Activated naive CD4-positive, alpha-beta T cell treated with anti-CD3 and anti-CD28 coated beads, Interleukin-2, amount 50 U/mL, for 24 hours (primary cell): ENCODE results near the gene SARS1.

Experiments used
- H3K27ac Mint-ChIP-seq: one replicate; pipeline ENCODE4 v1.8.0; 2021; ENCODE audit warnings: mild to moderate bottlenecking, mixed read lengths
- H3K27me3 Mint-ChIP-seq: one replicate; pipeline ENCODE4 v1.8.0; 2021; ENCODE audit warnings: mixed read lengths
- H3K36me3 Mint-ChIP-seq: one replicate; pipeline ENCODE4 v1.8.0; 2021; ENCODE audit warnings: mixed read lengths
- H3K4me1 Mint-ChIP-seq: one replicate; pipeline ENCODE4 v1.8.0; 2021; ENCODE audit warnings: mixed read lengths
- H3K4me3 Mint-ChIP-seq: one replicate; pipeline ENCODE4 v1.8.0; 2021; ENCODE audit warnings: mild to moderate bottlenecking, mixed read lengths
- H3K9me3 Mint-ChIP-seq: one replicate; pipeline ENCODE4 v1.8.0; 2021; ENCODE audit warnings: mixed read lengths

SARS1 gene

DNA sequence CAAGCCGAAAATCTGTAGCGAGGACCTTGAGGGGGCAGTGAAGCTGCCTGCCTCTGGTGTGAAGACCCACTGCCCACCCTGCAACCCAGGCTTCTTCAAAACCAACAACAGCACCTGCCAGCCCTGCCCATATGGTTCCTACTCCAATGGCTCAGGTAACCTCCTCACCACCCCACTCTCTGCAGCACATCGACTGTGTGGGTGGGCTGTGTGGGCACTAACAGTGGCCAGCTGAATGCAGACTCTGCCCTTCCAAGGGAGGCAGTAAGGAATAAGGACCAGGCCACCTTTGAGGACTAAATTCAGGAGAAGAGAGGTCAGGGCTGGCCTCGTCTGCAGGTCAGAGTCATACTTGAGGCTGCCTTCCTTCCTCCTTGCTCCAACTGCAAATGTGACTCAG, 25.5 kb upstream of the SARS1 start:
- Mint-ChIP-seq H3K27ac (no peak overlapping the region), H3K4me3 (no peak overlapping the region), H3K9me3 (no peaks in the 10 kb centered on the region), H3K36me3 (no peaks in the 10 kb centered on the region), H3K4me1 (no peaks in the 10 kb centered on the region), H3K27me3 (no peaks in the 10 kb centered on the region)

DNA sequence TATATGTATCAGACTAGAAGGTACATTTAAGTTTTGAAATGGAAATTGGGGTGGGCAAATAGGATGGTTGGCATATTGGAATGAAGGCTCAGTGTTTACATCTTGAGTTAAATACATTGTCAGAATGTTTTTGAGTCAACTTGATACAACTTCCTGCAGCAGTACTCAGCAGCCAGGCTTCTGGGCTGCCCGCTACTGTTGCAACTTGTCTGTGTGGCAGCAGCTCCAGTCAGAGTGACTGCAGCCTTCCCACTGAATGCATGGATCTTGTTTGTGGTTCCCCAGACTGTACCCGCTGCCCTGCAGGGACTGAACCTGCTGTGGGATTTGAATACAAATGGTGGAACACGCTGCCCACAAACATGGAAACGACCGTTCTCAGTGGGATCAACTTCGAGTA, 24.9 kb upstream of the SARS1 start:
- no peaks in the 10 kb centered on the region for H3K27me3 Mint-ChIP-seq
- H3K27ac Mint-ChIP-seq, result no peak overlapping the region

DNA sequence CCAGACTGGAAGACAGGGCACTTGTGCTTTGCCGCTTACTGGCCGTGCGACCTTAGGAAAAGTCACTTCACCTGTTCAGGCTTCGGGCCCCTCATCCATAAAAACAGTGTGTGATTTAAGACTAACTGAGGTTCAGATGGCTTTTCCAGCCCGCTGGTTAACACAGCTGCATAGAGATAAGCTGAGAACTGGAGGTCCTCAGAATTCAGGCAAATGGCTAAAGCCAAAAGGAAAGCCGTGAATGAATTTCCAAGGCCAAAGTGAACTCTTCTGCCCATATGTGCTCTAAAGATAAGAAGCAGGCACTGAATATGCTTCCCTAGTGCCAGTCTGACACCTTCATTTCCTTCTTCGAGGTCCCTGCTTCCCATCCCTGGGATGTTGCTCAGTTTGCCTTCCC, 23.5 kb upstream of the SARS1 start:
- H3K4me3 Mint-ChIP-seq, result no peak overlapping the region
- no peaks in the 10 kb centered on the region for H3K27me3 Mint-ChIP-seq

More for the DNA sequence above, 24.9 kb upstream of the SARS1 start:
- H3K9me3 Mint-ChIP-seq, result no peaks in the 10 kb centered on the region
- H3K36me3 Mint-ChIP-seq, result no peaks in the 10 kb centered on the region
- no peak overlapping the region for H3K4me3 Mint-ChIP-seq
- H3K4me1 Mint-ChIP-seq, result no peaks in the 10 kb centered on the region

DNA sequence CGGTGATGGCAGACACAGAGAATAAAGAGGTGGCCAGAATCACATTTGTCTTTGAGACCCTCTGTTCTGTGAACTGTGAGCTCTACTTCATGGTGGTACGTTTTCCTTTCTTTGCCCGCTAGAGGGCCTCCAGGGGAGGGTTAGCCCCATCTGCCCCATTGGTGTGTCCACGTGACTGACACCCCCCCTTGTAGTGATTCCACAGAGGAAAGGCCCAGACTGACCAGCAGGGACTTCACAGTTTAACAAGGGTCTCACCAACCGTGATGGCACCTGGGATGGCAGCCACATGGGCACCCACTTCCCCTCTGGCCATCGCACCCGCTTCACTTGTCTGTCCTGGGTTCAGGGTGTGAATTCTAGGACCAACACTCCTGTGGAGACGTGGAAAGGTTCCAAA, 22.3 kb upstream of the SARS1 start:
- H3K36me3 Mint-ChIP-seq, result no peaks in the 10 kb centered on the region

More for the DNA sequence above, 23.5 kb upstream of the SARS1 start:
- Mint-ChIP-seq H3K36me3 (no peaks in the 10 kb centered on the region), H3K27ac (no peak overlapping the region), H3K9me3 (no peaks in the 10 kb centered on the region), H3K4me1 (no peaks in the 10 kb centered on the region)

DNA sequence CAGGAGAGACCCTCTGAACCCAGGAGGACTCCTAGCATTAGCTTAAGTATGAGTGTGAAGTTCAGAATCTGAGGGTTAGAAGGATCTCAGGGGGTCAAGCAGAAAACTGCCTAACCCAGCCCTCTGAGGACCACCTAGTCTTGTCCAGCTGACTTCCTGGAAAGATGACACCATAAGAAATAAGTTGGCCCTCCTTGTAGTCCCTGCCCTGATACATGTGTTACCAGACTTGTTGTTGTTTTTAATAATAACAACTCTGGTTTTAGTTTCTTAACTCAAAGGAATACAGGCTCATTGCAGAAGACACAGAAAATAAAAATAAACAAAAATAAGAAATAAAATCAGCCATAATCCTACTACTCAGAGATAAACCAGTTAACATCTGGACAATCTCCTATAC, 21.8 kb upstream of the SARS1 start:
- Mint-ChIP-seq H3K9me3 (no peaks in the 10 kb centered on the region), H3K27ac (no peak overlapping the region), H3K4me1 (no peaks in the 10 kb centered on the region), H3K27me3 (no peaks in the 10 kb centered on the region), H3K36me3 (no peaks in the 10 kb centered on the region), H3K4me3 (no peak overlapping the region)

More for the DNA sequence above, 22.3 kb upstream of the SARS1 start:
- H3K9me3 Mint-ChIP-seq, result no peaks in the 10 kb centered on the region
- no peak overlapping the region for H3K4me3 Mint-ChIP-seq
- peak overlapping the region; percentile 14 for H3K27ac Mint-ChIP-seq
- no peaks in the 10 kb centered on the region for H3K27me3 Mint-ChIP-seq
- H3K4me1 Mint-ChIP-seq, result no peaks in the 10 kb centered on the region

DNA sequence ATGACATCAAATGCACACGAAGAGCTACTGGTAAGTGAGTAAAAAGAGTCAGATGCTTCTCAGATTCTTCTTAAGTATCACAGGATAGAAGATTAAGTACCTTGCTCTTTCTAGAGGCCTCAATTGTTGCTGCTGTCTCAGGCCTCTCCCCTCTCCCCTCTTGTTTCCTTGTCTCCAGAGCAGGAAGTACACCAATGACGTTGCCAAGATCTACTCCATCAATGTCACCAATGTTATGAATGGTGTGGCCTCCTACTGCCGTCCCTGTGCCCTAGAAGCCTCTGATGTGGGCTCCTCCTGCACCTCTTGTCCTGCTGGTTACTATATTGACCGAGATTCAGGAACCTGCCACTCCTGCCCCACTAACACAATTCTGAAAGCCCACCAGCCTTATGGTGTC, 21.3 kb upstream of the SARS1 start:
- no peak overlapping the region for H3K27ac Mint-ChIP-seq
- no peak overlapping the region for H3K4me3 Mint-ChIP-seq
- H3K4me1 Mint-ChIP-seq, result peaks cover 2% of the 10 kb centered on the region
- no peaks in the 10 kb centered on the region for H3K9me3 Mint-ChIP-seq
- no peaks in the 10 kb centered on the region for H3K36me3 Mint-ChIP-seq
- H3K27me3 Mint-ChIP-seq, result no peaks in the 10 kb centered on the region

DNA sequence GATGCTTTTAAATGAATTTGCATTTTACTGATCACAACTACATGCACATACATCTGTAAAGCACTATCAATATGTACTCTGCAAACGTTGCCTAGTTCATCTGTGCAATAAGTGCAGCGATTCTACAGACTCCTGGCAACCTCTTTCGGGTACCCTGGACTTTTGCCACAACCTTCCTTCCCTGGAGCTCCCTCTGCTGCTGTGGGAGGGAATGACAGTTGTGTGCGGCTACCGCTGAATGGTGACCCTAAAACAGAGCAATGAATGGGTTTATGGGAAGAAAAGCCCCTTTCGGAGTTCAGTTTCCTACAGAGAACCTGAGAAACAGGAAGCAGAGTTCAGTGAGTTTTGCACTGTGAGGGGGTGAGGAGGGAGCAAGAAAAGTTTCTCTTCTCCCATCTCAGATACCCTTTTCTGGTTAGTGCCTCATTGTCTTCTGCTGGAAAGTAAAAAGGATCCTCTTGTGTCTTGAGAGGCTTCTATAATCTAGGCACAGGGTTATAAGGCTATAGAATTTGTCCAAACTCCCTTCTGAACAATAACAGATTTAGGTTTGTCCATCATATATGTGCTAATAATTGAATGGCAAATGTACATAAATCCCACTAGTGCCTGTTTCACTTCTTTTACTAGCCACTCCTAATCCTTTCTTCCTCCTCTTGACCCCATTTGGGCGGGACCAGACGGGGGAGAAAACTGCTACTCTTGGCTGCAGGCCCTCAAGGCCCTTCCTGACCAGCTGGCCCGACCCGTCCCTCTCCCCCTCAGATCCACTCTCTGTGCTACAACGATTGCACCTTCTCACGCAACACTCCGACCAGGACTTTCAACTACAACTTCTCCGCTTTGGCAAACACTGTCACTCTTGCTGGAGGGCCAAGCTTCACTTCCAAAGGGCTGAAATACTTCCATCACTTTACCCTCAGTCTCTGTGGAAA, 19.8 kb upstream of the SARS1 start:
- Mint-ChIP-seq H3K27ac (no peak overlapping the region), H3K36me3 (no peaks in the 10 kb centered on the region), H3K4me1 (peaks cover 3% of the 10 kb centered on the region), H3K27me3 (no peaks in the 10 kb centered on the region), H3K9me3 (no peaks in the 10 kb centered on the region), H3K4me3 (no peak overlapping the region)

DNA sequence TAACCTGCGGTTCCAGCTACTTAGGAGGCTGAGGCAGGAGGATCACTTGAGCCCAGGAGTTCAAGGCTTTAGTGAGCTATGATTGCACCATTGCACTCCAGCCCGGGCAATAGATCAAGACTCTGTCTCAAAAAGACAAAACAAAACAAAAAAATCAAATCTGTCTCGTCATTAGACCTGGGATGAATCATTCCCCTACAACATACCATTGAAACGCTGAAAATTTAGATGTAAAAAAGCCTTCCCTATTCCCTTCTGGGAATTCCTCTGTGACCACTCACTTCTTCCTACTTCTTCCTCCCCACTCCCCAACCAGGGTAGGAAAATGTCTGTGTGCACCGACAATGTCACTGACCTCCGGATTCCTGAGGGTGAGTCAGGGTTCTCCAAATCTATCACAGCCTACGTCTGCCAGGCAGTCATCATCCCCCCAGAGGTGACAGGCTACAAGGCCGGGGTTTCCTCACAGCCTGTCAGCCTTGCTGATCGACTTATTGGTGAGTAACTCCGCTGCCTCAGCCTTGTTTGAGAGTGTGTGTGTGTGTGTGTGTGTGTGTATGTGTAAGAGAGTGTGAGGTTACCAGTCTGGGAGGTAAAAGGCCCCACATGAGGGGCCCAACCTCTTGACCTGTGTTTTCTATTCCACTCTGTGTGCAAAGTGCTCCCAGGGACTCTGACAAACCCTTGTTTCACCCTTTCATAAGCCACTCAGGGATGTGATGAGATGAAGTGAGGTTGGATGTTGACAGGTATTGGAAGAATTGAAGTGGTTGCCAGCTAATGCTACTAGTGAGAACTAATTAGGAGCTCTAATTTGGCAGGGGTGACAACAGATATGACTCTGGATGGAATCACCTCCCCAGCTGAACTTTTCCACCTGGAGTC, 16.3 kb upstream of the SARS1 start:
- no peaks in the 10 kb centered on the region for H3K9me3 Mint-ChIP-seq
- peaks cover 13% of the 10 kb centered on the region for H3K4me1 Mint-ChIP-seq
- no peaks in the 10 kb centered on the region for H3K36me3 Mint-ChIP-seq
- H3K4me3 Mint-ChIP-seq, result no peak overlapping the region
- no peaks in the 10 kb centered on the region for H3K27me3 Mint-ChIP-seq
- H3K27ac Mint-ChIP-seq, result no peak overlapping the region

DNA sequence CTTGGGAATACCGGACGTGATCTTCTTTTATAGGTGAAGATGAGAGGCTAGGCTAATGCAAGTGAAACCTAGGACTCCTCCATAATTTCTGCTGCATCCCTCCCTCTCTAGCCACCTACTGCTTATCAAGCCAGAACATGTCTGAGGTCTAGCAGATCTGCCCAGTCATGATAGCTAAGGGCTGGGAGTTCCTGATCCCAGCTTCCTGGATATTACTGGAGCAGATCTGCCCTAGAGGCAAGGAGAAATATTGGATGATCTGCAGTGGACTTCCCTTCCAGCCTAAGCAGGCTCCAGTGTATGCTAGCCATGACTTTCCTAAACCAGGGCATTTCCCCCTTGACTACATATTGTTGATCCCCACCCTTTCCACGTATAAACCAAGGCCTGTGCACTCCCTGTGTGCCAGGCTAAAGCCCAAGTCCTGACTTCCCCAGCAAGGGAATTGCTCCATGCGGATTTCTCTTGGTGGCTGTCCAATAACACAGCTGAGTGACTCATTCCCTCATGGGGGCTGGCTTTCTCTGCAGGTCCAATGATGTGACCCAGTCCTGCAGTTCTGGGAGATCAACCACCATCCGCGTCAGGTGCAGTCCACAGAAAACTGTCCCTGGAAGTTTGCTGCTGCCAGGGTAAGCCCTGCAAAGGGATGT, 15.5 kb upstream of the SARS1 start:
- Mint-ChIP-seq H3K27ac (no peak overlapping the region), H3K9me3 (no peaks in the 10 kb centered on the region), H3K4me1 (peaks cover 13% of the 10 kb centered on the region), H3K27me3 (no peaks in the 10 kb centered on the region), H3K36me3 (no peaks in the 10 kb centered on the region), H3K4me3 (no peak overlapping the region)

DNA sequence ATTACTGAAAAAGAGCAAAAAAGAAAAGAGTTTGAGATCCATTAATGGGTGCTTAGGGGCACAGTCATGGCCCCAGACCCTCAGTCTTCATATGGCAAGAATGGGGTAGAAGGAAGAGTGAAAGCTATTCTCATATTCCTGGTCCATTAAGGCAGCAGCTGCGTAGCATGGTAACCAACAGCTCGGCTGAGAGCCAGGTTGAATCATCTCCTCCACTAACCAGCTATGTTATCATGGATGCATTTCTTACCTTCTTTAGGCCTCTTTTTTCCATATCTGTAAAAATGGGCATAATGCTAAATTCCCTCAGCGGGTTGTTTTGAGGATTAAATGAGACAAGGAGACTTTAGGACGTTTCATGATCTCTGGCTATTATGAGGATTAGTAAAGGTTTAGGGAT, 15.0 kb upstream of the SARS1 start:
- no peak overlapping the region for H3K4me3 Mint-ChIP-seq
- H3K4me1 Mint-ChIP-seq, result peaks cover 13% of the 10 kb centered on the region
- no peak overlapping the region for H3K27ac Mint-ChIP-seq
- no peaks in the 10 kb centered on the region for H3K27me3 Mint-ChIP-seq
- no peaks in the 10 kb centered on the region for H3K36me3 Mint-ChIP-seq
- no peaks in the 10 kb centered on the region for H3K9me3 Mint-ChIP-seq

DNA sequence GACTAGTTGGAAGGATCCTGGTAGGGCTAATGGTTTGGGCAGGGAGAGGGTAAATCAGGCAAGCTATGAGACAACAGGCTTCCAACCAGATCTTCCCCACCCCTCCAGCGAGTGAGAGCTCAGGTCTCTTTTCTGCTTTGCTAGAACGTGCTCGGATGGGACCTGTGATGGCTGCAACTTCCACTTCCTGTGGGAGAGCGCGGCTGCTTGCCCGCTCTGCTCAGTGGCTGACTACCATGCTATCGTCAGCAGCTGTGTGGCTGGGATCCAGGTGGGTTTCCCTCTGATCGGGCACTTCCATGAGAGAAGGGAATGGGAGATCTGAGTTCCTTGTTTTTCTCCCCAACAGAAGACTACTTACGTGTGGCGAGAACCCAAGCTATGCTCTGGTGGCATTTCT, 14.0 kb upstream of the SARS1 start:
- H3K36me3 Mint-ChIP-seq, result no peaks in the 10 kb centered on the region
- no peaks in the 10 kb centered on the region for H3K27me3 Mint-ChIP-seq
- H3K4me3 Mint-ChIP-seq, result no peak overlapping the region
- peaks cover 13% of the 10 kb centered on the region for H3K4me1 Mint-ChIP-seq
- H3K9me3 Mint-ChIP-seq, result no peaks in the 10 kb centered on the region
- peak overlapping the region; percentile 30 for H3K27ac Mint-ChIP-seq

DNA sequence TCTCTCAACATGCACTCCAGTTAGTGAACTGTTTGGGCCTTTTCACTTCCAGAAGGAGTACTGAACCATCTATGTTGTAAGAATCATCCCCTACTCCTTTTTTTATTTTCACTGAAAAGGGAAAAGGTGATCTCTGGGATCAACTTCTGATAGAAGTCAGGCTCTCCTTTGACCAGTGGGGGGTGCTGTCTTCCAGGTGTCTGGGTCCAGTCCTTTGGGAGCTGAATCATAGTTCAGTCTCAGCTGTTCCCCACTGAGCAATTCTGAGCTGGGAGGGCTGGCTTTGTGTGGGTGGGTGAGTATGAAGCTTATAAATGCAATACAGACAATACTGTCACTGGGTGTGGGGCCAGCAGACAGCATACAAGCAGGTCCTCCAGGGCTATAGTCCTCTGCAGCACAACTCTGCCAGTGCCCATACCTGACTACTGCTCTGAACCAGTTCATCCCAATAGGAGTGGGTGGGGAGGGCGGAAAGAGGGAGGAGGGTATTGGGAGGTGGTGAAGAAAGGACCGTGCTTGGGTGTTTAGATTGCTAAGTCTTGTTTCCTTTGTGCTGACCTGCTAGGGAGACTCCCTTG, 12.5 kb upstream of the SARS1 start:
- Mint-ChIP-seq H3K27me3 (no peaks in the 10 kb centered on the region), H3K4me1 (peaks cover 13% of the 10 kb centered on the region), H3K4me3 (no peak overlapping the region), H3K27ac (peak overlapping the region; percentile 38), H3K36me3 (no peaks in the 10 kb centered on the region), H3K9me3 (no peaks in the 10 kb centered on the region)

DNA sequence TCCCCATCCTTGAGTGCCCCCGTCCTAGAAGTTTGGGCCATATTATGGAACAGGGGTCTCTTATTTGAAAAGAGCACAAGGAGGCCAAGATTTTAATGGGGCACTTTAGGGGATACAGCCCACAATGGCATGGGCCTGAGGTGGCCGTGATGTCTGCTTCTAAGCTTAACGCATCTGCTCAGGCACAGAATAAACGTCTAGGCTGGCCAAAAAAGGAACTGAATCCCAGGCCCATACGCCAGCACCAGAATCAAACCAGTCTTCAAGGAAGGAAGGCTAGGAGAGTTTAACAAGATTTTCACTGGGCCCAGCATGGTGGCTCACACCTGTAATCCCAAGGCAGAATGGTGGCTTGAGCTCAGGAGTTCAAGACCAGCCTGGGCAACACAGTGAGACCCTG, 9.2 kb upstream of the SARS1 start:
- no peaks in the 10 kb centered on the region for H3K36me3 Mint-ChIP-seq
- H3K4me3 Mint-ChIP-seq, result no peak overlapping the region
- peaks cover 4% of the 10 kb centered on the region for H3K4me1 Mint-ChIP-seq
- peak overlapping the region; percentile 77 for H3K27ac Mint-ChIP-seq
- H3K27me3 Mint-ChIP-seq, result no peaks in the 10 kb centered on the region
- no peaks in the 10 kb centered on the region for H3K9me3 Mint-ChIP-seq

DNA sequence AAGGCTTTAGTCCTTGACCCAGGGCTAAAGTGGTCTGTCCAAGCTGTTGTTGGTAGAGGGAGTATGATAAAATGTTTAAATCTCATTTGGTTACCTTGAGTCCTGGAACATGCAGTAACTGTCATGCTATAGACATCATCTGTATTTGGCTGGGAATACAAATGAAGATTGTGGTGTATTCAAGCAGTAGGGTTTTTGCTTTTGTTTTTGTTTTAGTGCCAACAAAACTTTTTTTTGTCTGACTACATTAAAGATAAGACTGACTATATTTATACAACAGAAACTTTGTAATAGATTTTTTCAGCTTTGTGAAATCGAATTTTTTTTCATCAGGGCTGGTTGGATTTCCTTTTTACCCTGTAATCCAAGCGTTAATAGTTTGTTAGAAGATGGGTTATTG, 7.4 kb upstream of the SARS1 start:
- Mint-ChIP-seq H3K4me3 (no peak overlapping the region), H3K36me3 (no peaks in the 10 kb centered on the region), H3K27me3 (no peaks in the 10 kb centered on the region), H3K9me3 (no peaks in the 10 kb centered on the region), H3K27ac (no peak overlapping the region), H3K4me1 (no peaks in the 10 kb centered on the region)

DNA sequence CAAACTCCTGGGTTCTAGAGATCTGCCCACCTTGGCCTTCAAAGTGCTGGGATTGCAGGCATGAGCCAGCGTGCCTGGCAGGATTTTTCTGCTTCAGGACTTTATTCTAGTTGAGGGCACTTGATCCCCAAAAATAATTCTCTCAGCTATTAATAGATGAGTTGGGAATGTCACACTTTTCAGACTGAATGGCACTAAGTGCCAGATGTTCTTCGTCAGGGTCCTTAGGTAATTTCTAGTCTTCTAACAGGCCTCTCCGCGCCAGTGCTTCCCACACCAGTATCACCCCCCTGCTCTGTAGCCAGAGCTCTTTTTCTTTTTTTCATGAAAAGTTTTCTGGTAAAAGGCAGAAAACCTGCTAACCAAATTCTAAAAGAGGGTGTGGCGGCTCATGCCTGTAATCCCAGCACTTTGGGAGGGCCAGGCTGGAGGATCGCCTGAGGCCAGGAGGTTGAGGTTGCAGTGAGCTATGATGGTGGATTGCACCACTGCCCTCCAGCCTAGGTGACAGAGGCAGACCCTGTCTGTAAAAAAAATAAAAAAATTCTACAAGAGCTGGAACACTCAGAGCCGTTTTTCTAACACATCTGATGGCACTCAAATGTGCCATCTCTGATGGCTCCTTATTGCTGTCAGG, 6.1 kb upstream of the SARS1 start:
- no peaks in the 10 kb centered on the region for H3K36me3 Mint-ChIP-seq

More for the DNA sequence above, 6.1 kb upstream of the SARS1 start:
- Mint-ChIP-seq H3K9me3 (no peaks in the 10 kb centered on the region), H3K27me3 (no peaks in the 10 kb centered on the region), H3K27ac (no peak overlapping the region), H3K4me1 (no peaks in the 10 kb centered on the region), H3K4me3 (no peak overlapping the region)
